Measurements from ENCODE around the gene DUOX1. TPM values are rescaled to one million over a fixed set of nuclear protein-coding genes. Genes with fewer than 3 reads are reported as not detected.
A peak's percentile ranks its signal among the peaks of the same experiment; 100 is the strongest.

DUOX1 gene
- total and polyA plus RNA-seq, 7 donors, result 0.03 to 0.94 (median 0.46) TPM

- TF ChIP-seq CTCF (IDR thresholded peaks at IDR 0.05), result no peak
- H3K9me3 ChIP-seq, result no peaks in the 10 kb centered on the region
- H3K27ac ChIP-seq, result no peak overlapping the region
- H3K4me3 ChIP-seq, result no peak overlapping the region
- H3K27me3 ChIP-seq (ENCODE audit: insufficient read depth in 3 of 3, low read length in 2 of 3), result peaks cover 0 to 7% (median 0%) of the 10 kb centered on the region in 3 donors
- no peaks in the 10 kb centered on the region for H3K4me1 ChIP-seq
- WGBS, 3 donors, result 77 to 81% (median 79%) methylated on average over 1 of the region's 1 CpG
- intact Hi-C loops (cut with DNase I), result no loop called here
- no peak for ATAC-seq
- no peaks in the 10 kb centered on the region for H3K36me3 ChIP-seq (ENCODE audit: insufficient read depth in 1 of 2, low read depth in 1 of 2)
- no peak for DNase-seq
Observed at GRCh38 chr15:45087513-45087912, 42.3 kb upstream of the DUOX1 start.

GRCh38 chr15:45088801-45089711 is 40.7 kb upstream of the DUOX1 start:
- H3K36me3 ChIP-seq (ENCODE audit: insufficient read depth in 1 of 2, low read depth in 1 of 2), result no peaks in the 10 kb centered on the region
- TF ChIP-seq CTCF (IDR thresholded peaks at IDR 0.05), result no peak
- intact Hi-C loops (cut with DNase I), result no loop called here
- ATAC-seq, result no peak
- H3K27ac ChIP-seq, result no peak overlapping the region
- no peaks in the 10 kb centered on the region for H3K4me1 ChIP-seq
- peaks cover 0 to 7% (median 0%) of the 10 kb centered on the region in 3 donors for H3K27me3 ChIP-seq (ENCODE audit: insufficient read depth in 3 of 3, low read length in 2 of 3)
- H3K4me3 ChIP-seq, result no peak overlapping the region
- 82 to 85% (median 84%) methylated on average over 10 of the region's 10 CpGs for WGBS, 3 donors
- no peak for DNase-seq
- no peaks in the 10 kb centered on the region for H3K9me3 ChIP-seq

GRCh38 chr15:45089712-45090373 is 40.0 kb upstream of the DUOX1 start:
- ATAC-seq (no peak), DNase-seq (no peak)
- TF ChIP-seq CTCF (IDR thresholded peaks at IDR 0.05), result no peak
- WGBS, 3 donors, result 70 to 74% (median 70%) methylated on average over 3 of the region's 3 CpGs
- no peak overlapping the region for H3K4me3 ChIP-seq
- H3K27me3 ChIP-seq (ENCODE audit: insufficient read depth in 3 of 3, low read length in 2 of 3), result peaks cover 0 to 7% (median 0%) of the 10 kb centered on the region in 3 donors
- no peaks in the 10 kb centered on the region for H3K9me3 ChIP-seq
- H3K4me1 ChIP-seq, result no peaks in the 10 kb centered on the region
- intact Hi-C loops (cut with DNase I), result no loop called here
- H3K27ac ChIP-seq, result no peak overlapping the region
- no peaks in the 10 kb centered on the region for H3K36me3 ChIP-seq (ENCODE audit: insufficient read depth in 1 of 2, low read depth in 1 of 2)

GRCh38 chr15:45091161-45091560 is 38.6 kb upstream of the DUOX1 start:
- 27 to 41% (median 31%) methylated on average over 7 of the region's 7 CpGs for WGBS, 3 donors
- no peaks in the 10 kb centered on the region for H3K36me3 ChIP-seq (ENCODE audit: insufficient read depth in 1 of 2, low read depth in 1 of 2)
- DNase-seq, result no peak
- H3K27me3 ChIP-seq (ENCODE audit: insufficient read depth in 3 of 3, low read length in 2 of 3), result peaks cover 0 to 7% (median 0%) of the 10 kb centered on the region in 3 donors
- intact Hi-C loops (cut with DNase I), result no loop called here
- ATAC-seq, result peak in 1 of 4 donors; percentile 15
- no peak overlapping the region for H3K27ac ChIP-seq
- no peaks in the 10 kb centered on the region for H3K4me1 ChIP-seq
- no peak for TF ChIP-seq CTCF (IDR thresholded peaks at IDR 0.05)
- H3K4me3 ChIP-seq, result no peak overlapping the region
- no peaks in the 10 kb centered on the region for H3K9me3 ChIP-seq
